Stimulated activated CD8-positive, alpha-beta memory T cell treated with anti-CD3 and anti-CD28 coated beads, Interleukin-15, amount 100 ng/mL, for 48 hours (primary cell): Measurements from ENCODE around the gene PRAMEF27.
"Not testable (repeated sequence)": the region's sequence is repeated elsewhere in the genome, so short reads cannot be mapped to it uniquely, and the experiment has no call there.

ENCODE experiments used
- DNase-seq, 2 donors: peaks; one replicate each; pipeline ENCODE4 v3.0.0-alpha.2; 2020; ENCODE audit warnings: low read depth in 2 of 2

Gene PRAMEF27

DNA sequence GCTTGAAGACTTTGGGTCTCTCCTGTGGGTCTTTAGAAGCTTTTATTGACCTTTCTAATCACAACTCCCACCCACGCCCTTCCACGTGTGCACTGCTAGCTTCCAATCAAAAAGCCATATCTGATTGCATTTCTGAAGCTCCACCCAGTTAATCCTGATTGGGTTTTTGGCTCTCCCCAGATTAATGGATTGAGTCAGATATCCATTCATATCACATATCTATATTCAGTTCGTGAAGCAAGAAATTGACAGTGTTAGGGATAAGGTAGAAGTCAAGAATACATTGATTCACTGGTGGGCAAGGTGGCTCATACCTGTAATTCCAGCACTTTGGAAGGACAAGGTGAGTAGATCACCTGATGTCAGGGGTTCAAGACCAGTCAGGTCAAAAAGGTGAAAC lies at the start of gene PRAMEF27:
Gene PRAMEF27, minus strand, starts transcription at position 101 of the 400 bp plus-strand sequence. CDS start 2,916 bp downstream, outside the sequence.
- DNase-seq, result not testable (repeated sequence)

DNA sequence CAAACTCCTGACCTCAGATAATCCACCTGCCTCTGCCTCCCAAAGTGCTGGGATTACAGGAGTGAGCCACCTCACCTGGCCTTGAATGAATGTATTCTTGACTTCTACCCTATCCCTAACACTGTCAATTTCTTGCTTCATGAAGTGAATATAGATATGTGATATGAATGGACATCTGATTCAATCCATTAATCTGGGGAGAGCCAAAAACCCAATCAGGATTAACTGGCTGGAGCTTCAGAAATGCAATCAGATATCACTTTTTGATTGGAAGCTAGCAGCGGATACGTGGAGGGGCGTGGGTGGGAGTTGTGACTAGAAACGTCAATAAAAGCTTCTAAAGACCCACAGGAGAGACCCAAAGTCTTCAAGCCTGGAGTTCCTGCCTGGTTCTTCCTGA lies 14.1 kb upstream of the PRAMEF27 start, which contains the start of gene PRAMEF25:
Gene PRAMEF25, plus strand, starts transcription at position 301 of the 400 bp plus-strand sequence. CDS start 2,920 bp downstream, outside the sequence.
- DNase-seq, result not testable (repeated sequence)

DNA sequence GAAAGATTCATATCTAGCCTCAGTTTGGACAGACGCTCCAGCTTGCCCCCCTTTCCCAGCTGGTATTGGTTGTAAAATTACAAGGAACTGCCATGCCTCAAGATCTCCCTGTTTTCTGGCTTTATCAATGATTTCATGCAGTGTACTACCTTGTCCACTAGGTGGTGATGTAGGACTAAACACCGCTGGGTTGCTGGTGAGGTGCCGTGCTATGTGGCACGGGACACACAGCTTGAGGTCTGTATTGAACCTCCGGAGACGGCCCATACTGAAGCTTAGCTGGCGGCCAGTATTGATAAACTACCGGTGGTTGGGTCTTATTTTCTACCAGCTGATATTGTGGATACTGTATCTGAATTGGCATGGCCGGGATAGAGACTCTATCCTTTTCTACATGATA lies 36.5 kb downstream of the PRAMEF27 start:
- not testable (repeated sequence) for DNase-seq

DNA sequence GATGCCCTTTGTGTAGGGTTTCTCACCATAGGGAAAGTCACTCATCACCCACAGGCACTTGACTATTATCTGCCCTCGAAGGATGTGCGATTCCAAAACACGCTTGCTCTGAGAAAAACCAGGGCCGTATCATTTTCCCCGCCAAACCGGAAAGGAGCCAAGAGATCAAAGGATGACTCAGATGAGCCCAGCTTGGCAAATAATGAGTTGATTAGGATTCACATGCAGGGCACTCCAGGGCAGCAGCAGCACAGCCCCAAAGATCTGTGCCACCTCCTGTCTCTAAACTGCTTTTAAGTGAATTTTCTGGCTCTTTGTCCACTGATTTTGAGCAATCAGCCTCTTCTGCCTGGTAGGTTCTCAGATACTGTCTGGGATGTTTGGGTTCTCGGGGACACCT lies 44.4 kb downstream of the PRAMEF27 start:
- not testable (repeated sequence) for DNase-seq

DNA sequence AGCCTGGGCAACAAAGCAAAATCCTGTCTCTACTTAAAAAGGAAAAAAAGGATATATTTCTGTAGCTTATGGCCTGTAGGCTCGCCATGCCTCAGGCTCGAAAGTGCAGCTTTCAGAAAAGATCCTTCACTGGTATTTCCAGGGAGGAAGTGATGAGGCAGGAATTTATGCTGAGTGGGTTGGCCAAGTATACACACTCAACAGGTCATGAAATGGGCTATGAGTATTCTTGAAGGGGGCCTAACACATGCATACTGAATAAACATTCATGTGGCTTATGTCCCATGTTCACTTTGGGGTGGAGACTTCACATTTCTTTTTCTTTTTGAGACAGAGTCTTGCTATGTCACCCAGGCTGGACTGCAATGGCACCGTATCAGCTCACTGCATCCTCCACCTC lies 47.0 kb downstream of the PRAMEF27 start:
- DNase-seq, result not testable (repeated sequence)

DNA sequence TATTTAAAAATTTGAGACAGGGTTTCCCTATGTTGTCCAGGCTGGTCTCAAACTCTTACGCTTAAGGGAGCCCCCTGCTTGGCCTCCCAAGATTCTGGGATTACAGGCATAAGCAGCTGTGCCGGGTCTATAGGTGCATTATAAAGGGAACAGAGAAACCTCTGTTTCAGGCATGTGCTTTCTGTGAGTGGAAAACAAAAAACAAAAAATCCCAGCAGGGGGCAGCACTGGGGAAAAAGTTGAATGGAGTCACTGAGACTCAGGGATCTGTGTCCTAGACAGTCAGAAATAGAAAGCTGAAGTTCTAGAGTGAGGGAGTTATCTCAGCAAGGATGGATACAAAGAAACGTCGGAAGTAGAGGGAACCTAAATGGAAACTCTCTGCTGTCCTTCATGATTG lies 50.6 kb downstream of the PRAMEF27 start:
- not testable (repeated sequence) for DNase-seq
